Right lobe of liver (tissue), 4 donors: ENCODE results near the gene CRAMP1.

Experiments used
- CTCF ChIP-seq, 4 donors: fragments of 200-600 bp in 3 of 4; fragments of 450-650 bp in 1 of 4; IDR thresholded peaks; one replicate each; pipeline versions ENCODE4 v1.5.1 to v1.8.0; 2016 to 2022; ENCODE audit warnings: antibody characterized with exemption in 4 of 4, mild to moderate bottlenecking in 2 of 4
- POLR2A ChIP-seq: fragments of 450-650 bp; IDR thresholded peaks from one replicate; pipeline ENCODE4 v1.6.1; 2017; ENCODE audit warnings: antibody characterized with exemption, mild to moderate bottlenecking
- donor health status: DM: no; HTN: no; CAD: no.
- donor health status: DM: no; HTN: no; CAD: no.
- donor health status: DM: no; HTN: yes; CAD: no.

- TF ChIP-seq CTCF (IDR thresholded peaks at IDR 0.05) (no peak), POLR2A (no peak)
Observed at GRCh38 chr16:1650131-1650530, 38.0 kb downstream of the CRAMP1 start.
